HG02970 (cell line): Measurements from ENCODE around the gene NONO.
"Not testable (repeated sequence)": the region's sequence is repeated elsewhere in the genome, so short reads cannot be mapped to it uniquely, and the experiment has no call there.

Source experiments
- ATAC-seq: cut with Tn5 transposase; IDR thresholded peaks from one replicate; pipeline ENCODE4 v1.9.1; 2021; ENCODE audit warnings: mild to moderate bottlenecking, moderate library complexity, moderate number of reproducible peaks; ENCODE audit not compliant: unreplicated experiment, low FRiP score

The NONO gene

GRCh38 chrX:71282514-71283402, 677 bp upstream of the NONO start:
- ATAC-seq = peak; percentile 25

- ATAC-seq = no peak
Observed at GRCh38 chrX:71285929-71286328, 2.5 kb downstream of the NONO start.

DNA sequence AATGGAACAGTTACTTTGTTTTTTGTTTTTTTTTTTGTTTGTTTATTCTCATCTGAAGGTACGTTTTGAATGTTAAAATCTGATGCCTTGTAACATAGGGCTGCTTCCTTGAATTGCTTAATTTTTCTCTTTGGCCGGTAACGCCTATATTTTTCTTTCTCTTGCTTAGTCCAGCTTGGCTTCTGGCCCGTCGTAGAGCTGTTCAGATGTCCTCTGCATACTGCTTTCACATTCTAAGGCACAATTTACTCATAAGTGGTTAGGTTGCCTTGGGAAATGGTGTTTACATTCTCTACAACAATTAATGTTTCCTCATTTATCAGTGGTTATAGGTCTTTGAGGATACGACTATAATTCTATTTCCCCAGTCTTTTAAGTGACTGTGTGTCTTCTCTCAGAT, 7.9 kb downstream of the NONO start:
- ATAC-seq = no peak

DNA sequence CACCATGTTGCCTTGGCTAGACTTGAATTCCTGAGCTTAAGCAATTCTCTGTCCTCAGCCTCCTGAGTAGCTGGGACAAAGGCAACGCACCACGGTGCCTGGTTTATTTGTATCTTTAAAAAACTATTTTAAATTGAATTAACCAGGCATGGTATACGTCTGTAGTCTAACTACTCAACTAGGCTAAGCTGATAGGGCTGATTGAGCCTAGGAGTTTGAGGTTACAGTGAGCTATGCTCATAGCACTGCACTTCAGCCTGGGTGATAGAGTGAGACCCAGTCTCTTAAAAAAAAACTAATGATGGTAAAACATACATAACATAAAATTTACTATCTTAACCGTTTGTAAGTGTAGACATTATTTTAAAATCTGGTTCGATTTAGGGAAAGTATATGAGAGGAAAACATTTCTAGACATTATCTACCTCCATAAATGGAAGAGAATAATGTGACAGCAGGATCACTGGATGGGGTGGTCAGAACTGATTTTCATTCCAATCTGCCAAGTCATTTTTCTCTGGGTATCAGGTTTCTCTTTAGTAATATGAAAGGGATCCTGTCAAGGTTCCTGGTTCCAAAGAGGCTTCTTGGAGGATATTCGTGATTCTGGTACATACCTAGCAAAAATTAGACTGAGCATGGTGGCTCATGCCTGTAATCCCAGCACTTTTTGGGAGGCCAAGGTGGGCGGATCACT, 9.4 kb downstream of the NONO start:
- no peak for ATAC-seq

DNA sequence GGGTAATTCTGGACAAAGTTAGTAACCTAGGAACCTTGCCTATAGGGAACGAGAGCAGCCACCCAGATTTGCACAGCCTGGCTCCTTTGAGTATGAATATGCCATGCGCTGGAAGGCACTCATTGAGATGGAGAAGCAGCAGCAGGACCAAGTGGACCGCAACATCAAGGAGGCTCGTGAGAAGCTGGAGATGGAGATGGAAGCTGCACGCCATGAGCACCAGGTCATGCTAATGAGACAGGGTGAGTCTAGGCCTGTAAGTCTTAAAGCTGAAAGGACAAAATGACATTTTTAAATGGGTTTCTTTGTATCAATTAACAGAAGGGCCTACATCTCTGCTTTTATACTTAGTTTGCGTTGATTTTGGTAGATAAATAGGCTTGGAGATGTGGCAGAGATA, 13.4 kb downstream of the NONO start:
- ATAC-seq = no peak

GRCh38 chrX:71298119-71298518, 14.7 kb downstream of the NONO start:
- no peak for ATAC-seq

DNA sequence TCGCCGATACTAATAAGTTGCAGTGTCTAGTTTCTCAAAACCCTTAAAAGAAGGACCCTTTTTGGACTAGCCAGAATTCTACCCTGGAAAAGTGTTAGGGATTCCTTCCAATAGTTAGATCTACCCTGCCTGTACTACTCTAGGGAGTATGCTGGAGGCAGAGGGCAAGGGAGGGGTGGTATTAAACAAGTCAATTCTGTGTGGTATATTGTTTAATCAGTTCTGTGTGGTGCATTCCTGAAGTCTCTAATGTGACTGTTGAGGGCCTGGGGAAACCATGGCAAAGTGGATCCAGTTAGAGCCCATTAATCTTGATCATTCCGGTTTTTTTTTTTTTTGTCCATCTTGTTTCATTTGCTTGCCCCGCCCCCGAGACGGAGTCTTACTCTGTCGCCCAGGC, 16.6 kb downstream of the NONO start:
- not testable (repeated sequence) for ATAC-seq

DNA sequence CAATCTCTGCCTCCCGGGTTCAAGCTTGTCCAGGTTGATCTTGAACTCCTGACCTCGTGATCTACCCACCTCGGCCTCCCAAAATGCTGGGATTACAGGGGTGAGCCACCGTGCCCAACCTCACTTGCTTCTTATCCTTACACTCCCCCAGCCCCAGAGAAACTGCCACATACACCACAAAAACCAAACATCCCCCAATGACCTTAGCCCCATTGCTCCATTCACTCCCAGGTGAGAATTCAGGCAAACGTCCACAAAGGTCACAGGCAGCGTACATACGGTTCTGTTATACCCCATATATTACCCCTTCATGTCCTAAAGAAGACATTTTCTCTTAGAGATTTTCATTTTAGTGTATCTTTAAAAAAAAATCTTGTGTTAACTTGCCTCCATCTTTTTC, 17.1 kb downstream of the NONO start:
- not testable (repeated sequence) for ATAC-seq

GRCh38 chrX:71301195-71301924, 17.9 kb downstream of the NONO start, which contains the start of gene ITGB1BP2:
TSS of gene ITGB1BP2 (plus strand) at chrX:71301750. CDS start at chrX:71301807, 57 bp downstream.
- ATAC-seq = no peak

GRCh38 chrX:71302461-71303213, 19.2 kb downstream of the NONO start:
- no peak for ATAC-seq

DNA sequence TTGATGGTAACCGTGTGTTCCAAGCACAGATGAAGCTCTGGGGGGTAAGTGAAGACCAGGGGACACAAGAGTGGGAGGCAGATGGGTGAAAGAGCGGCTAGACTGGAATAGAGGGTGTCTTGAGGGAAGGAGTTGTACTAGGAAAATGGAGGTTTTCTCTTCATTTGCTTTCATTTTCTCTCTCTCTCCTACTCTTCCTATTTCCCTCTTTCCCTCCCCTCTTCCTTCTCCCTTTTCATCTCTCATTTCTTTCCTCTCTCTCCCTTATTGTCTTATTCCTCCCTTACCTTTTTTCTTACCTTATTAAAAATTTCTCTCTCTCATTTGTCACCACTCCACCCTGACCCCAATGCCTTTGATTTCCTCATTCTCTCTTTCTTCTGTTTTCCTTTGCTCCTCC, 21.1 kb downstream of the NONO start:
- ATAC-seq = no peak

DNA sequence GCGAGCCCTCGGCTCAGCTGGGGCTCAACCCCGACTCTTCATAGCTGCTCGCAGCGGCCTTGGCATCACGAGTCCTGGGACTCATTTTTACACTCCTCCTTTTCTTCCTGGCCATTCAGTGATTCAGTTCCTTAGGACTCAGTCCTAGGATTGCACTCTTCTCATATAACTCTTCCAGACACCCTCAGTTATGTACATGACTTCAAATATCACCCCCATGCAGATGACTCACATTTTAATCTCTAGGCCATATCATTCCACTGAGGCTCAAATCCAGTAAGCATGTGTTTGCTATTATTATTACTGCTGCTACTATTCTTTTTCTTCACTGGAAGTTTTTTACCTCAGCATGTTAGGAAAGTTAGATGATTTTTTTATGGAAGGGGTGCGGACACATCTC, 32.5 kb downstream of the NONO start:
- no peak for ATAC-seq

GRCh38 chrX:71316959-71317358, 33.5 kb downstream of the NONO start:
- not testable (repeated sequence) for ATAC-seq

- no peak for ATAC-seq
Observed at GRCh38 chrX:71320126-71320525, 36.7 kb downstream of the NONO start.

DNA sequence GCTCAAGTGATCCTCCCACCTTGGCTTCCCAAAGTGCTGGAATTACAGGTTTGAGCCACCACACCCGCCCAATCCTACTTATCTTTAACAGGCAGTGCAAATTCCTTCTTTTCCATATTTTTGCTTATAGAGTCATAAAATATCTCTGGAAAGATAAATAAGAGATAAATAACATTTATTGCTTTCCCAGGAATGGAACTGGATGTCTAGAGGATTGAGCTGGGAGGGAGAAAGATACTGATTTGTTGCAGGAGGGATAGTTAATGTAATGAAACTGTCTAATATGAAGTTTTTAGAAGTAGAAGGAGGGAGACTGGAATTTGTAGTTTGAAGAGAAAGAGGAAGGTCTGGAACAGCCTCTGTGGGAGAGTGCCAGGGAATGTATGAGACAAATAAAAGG, 38.3 kb downstream of the NONO start:
- no peak for ATAC-seq

GRCh38 chrX:71324452-71324851, 41.0 kb downstream of the NONO start:
- not testable (repeated sequence) for ATAC-seq

DNA sequence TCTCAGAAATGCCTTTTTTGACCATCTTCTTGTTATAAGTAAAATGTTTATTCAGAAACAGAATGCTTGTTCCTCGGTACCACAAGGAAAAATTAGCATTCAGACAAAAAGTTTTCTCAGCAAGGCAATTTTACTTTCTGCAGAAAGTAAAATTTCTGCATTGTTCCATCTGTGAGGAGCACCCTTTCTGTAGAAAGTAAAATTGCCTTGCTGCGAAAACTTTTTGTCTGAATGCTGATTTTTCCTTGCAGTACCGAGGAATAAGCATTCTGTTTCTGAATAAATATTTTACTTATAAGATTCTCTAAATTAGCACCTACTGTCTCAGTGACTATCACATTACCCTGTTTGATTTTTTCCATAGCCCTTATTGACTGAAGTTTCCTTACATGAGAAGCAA, 43.0 kb downstream of the NONO start:
- ATAC-seq = no peak

DNA sequence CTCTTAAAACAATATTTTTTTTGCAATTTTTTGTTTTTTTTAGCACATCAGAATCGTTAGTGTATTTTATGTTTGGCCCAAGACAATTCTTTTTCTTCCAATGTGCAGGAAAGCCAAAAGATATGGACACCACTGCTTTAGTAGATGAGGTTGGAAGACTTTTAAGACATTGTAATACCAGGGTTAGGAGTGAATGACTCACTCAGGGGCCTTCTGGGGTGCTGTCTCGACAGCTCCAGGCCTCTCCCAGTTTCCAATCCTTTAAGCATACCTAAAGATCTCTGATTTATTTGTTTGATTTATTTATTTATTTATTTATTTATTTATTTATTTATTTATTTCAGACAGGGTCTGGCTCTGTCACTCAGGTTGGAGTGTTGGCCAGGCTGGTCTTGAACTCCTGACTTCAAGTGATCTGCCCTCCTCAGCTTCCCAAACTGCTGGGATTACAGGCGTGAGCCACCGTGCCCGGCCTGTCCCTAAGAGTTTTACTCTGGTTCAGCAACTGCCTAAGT, 65.8 kb downstream of the NONO start:
- not testable (repeated sequence) for ATAC-seq

- ATAC-seq = not testable (repeated sequence)
Observed at GRCh38 chrX:71349867-71350266, 66.4 kb downstream of the NONO start.
